Panc1 (cell line): ENCODE data around the gene IL24. TPM values are rescaled to one million over a fixed set of nuclear protein-coding genes. Genes with fewer than 3 reads are reported as not detected.

Experiments used
- ATAC-seq: fragments of 200-7000 bp; cut with Tn5 transposase; 2 replicates; pipeline ENCODE4 v1.9.1; 2020; ENCODE audit warnings: mild to moderate bottlenecking, moderate library complexity
- BruUV-seq: library from RNA; stranded (reverse); fragments of 400-500 nt; replicated peaks from 2 replicates; lab custom pipeline; 2021; lab: Mats Ljungman, UMichigan
- CTCF ChIA-PET: fragments of 300-600 bp; sonication (Branson Sonifier 250); formaldehyde crosslinking; loops from one replicate; lab custom pipeline; 2022; ENCODE audit warnings: antibody characterized with exemption; lab: Charles Lee
- POLR2A ChIA-PET: fragments of 300-600 bp; sonication (Branson Sonifier 250); formaldehyde crosslinking; loops from one replicate; lab custom pipeline; 2022; ENCODE audit warnings: antibody characterized with exemption; lab: Charles Lee
- DNase-seq: peaks from one replicate; pipeline ENCODE4 v3.0.0-alpha.2; 2010; ENCODE audit warnings: low read depth, low spot score
- H3K27ac ChIP-seq: 2 replicates; pipeline ENCODE4 v1.5.1; 2011; ENCODE audit warnings: mild to moderate bottlenecking, low read length, inconsistent platforms
- H3K27me3 ChIP-seq: fragments of 200-500 bp; sonication (Bioruptor generic); 2 replicates; pipeline ENCODE4 v1.6.0; 2014; ENCODE audit warnings: low read length, inconsistent platforms; ENCODE audit not compliant: control insufficient read depth, insufficient read depth
- H3K36me3 ChIP-seq: fragments of 200-500 bp; sonication (Bioruptor generic); 2 replicates; pipeline ENCODE4 v1.5.1; 2014; ENCODE audit warnings: inconsistent platforms, mild to moderate bottlenecking, low read length, moderate library complexity; ENCODE audit not compliant: control insufficient read depth, insufficient read depth
- H3K4me1 ChIP-seq: 2 replicates; pipeline ENCODE4 v1.5.1; 2011; ENCODE audit warnings: inconsistent platforms, mild to moderate bottlenecking, low read length, moderate library complexity; ENCODE audit not compliant: control insufficient read depth, insufficient read depth
- H3K4me3 ChIP-seq, 2 experiments: 2 replicates each; pipeline ENCODE4 v1.5.1; 2011 to 2012; ENCODE audit warnings: low read depth in 2 of 2, low read length in 2 of 2, mild to moderate bottlenecking in 2 of 2, inconsistent platforms in 1 of 2, moderate library complexity in 1 of 2
- H3K9me3 ChIP-seq: fragments of 200-500 bp; sonication (Bioruptor generic); 2 replicates; pipeline ENCODE4 v1.5.1; 2014; ENCODE audit warnings: low read depth, mild to moderate bottlenecking, inconsistent platforms, low read length, moderate library complexity; ENCODE audit not compliant: control insufficient read depth, insufficient read depth
- CTCF ChIP-seq: fragments of 450-650 bp; IDR thresholded peaks from 2 replicates; pipeline ENCODE4 v1.5.1; 2017; ENCODE audit warnings: mild to moderate bottlenecking
- POLR2AphosphoS5 ChIP-seq: IDR thresholded peaks from 2 replicates; pipeline ENCODE4 v1.6.1; 2012; ENCODE audit warnings: mild to moderate bottlenecking, low read depth, low read length, moderate library complexity
- REST ChIP-seq, 2 experiments: IDR thresholded peaks; 2 replicates each; pipeline ENCODE4 v1.6.1; 2011 to 2012; ENCODE audit warnings: low read depth in 2 of 2, control low read depth in 1 of 2, low read length in 1 of 2, mild to moderate bottlenecking in 1 of 2, moderate library complexity in 1 of 2; ENCODE audit not compliant: insufficient read depth in 1 of 2
- SIN3A ChIP-seq: IDR thresholded peaks from 2 replicates; pipeline ENCODE4 v1.6.1; 2012; ENCODE audit warnings: low read depth, mild to moderate bottlenecking, low read length, moderate library complexity, borderline replicate concordance; ENCODE audit not compliant: insufficient read depth
- TCF7L2 ChIP-seq: IDR thresholded peaks from 2 replicates; pipeline ENCODE4 v1.6.1; 2011; ENCODE audit warnings: mild to moderate bottlenecking, low read depth, low read length, inconsistent platforms
- in situ Hi-C: cut with HindIII; loops from 2 replicates; pipeline ENCODE4 v1.10.0; 2016; ENCODE audit warnings: low sequenced_read_pairs, low pct_unique_long_range_greater_than_20kb
- intact Hi-C: fragments of 100-400 bp; cut with micrococcal nuclease; formaldehyde crosslinking; loops from one replicate; pipeline ENCODE4 v1.10.0; 2022; ENCODE audit not compliant: unreplicated experiment
- total RNA-seq: library from RNA; stranded (reverse); gene quantifications from one replicate; pipeline ENCODE4 v1.2.1, GENCODE V29; 2021; ENCODE audit not compliant: unreplicated experiment

The IL24 gene
- total RNA-seq, 1 experiment from 2014 or later, result not detected

GRCh38 chr1:206913766-206914537 lies 16.7 kb downstream of the IL24 start:
- Histone ChIP-seq H3K36me3 (no peaks in the 10 kb centered on the region), H3K9me3 (no peaks in the 10 kb centered on the region), H3K4me1 (no peaks in the 10 kb centered on the region), H3K27me3 (peaks cover 15% of the 10 kb centered on the region), H3K4me3 (no peak overlapping the region), H3K27ac (no peak overlapping the region)
- in situ Hi-C loops (no loop called here), intact Hi-C loops (loop anchor here (2.0 to 10.0 kb wide), 4 partner anchors 187 to 437 kb away; partner anchors contain the start of gene DYRK3)
- TF ChIP-seq POLR2AphosphoS5 (no peak), CTCF (no peak), REST (IDR thresholded peaks at IDR 0.05; ENCODE audit: insufficient read depth in 1 of 2, low read depth in 2 of 2, low read length in 1 of 2) (no peak), SIN3A (no peak), TCF7L2 (no peak)
- DNase-seq (no peak), ATAC-seq (no peak)
- ChIA-PET POLR2A (no interaction called here), CTCF (no interaction called here)
- BruUV-seq, result no TSS peak

GRCh38 chr1:206915030-206915735 lies 17.9 kb downstream of the IL24 start:
- Histone ChIP-seq H3K9me3 (no peaks in the 10 kb centered on the region), H3K27ac (no peak overlapping the region), H3K27me3 (peaks cover 12% of the 10 kb centered on the region), H3K4me3 (no peak overlapping the region), H3K36me3 (no peaks in the 10 kb centered on the region), H3K4me1 (no peaks in the 10 kb centered on the region)
- ChIA-PET POLR2A (no interaction called here), CTCF (no interaction called here)
- TF ChIP-seq SIN3A, result no peak
- no peak for TF ChIP-seq CTCF
- no TSS peak for BruUV-seq
- no peak for DNase-seq
- no peak for ATAC-seq
- intact Hi-C loops (loop anchor here (10.0 kb wide), 1 partner anchor 280 kb away; the partner anchor contains the start of gene DYRK3), in situ Hi-C loops (no loop called here)
